Stimulated activated CD4-positive, alpha-beta T cell treated with anti-CD3 and anti-CD28 coated beads, Interleukin-12 subunit alpha, Interleukin-12 subunit beta, amount 100 ng/mL, for 24 hours (primary cell): ENCODE measurements around the gene ST8SIA1.
A peak's percentile ranks its signal among the peaks of the same experiment; 100 is the strongest.

ENCODE experiments used
- DNase-seq, 2 experiments: peaks; one replicate each; pipeline ENCODE4 v3.0.0-alpha.2; 2020; ENCODE audit warnings: low read depth in 2 of 2

The ST8SIA1 gene

GRCh38 chr12:22329621-22330020, 4.9 kb downstream of the ST8SIA1 start:
- DNase-seq = no peak

- DNase-seq = no peak
Observed at GRCh38 chr12:22325218-22325617, 9.3 kb downstream of the ST8SIA1 start.

GRCh38 chr12:22322091-22322490, 12.4 kb downstream of the ST8SIA1 start:
- no peak for DNase-seq

GRCh38 chr12:22321638-22322037, 12.9 kb downstream of the ST8SIA1 start:
- peak in 1 of 2 experiments; percentile 9 for DNase-seq

GRCh38 chr12:22321018-22321605, 13.4 kb downstream of the ST8SIA1 start:
- no peak for DNase-seq

GRCh38 chr12:22318108-22318737, 16.3 kb downstream of the ST8SIA1 start:
- DNase-seq = no peak

- no peak for DNase-seq
Observed at GRCh38 chr12:22313963-22314330, 20.6 kb downstream of the ST8SIA1 start.

GRCh38 chr12:22313286-22313962, 21.1 kb downstream of the ST8SIA1 start:
- no peak for DNase-seq

- DNase-seq = no peak
Observed at GRCh38 chr12:22312336-22312735, 22.2 kb downstream of the ST8SIA1 start.

GRCh38 chr12:22310709-22311108, 23.8 kb downstream of the ST8SIA1 start:
- DNase-seq = no peak

- DNase-seq = no peak
Observed at GRCh38 chr12:22310275-22310674, 24.2 kb downstream of the ST8SIA1 start.

GRCh38 chr12:22307811-22308210, 26.7 kb downstream of the ST8SIA1 start:
- DNase-seq = no peak

- no peak for DNase-seq
Observed at GRCh38 chr12:22306311-22306710, 28.2 kb downstream of the ST8SIA1 start.

GRCh38 chr12:22304341-22304740, 30.2 kb downstream of the ST8SIA1 start:
- DNase-seq = no peak

GRCh38 chr12:22299294-22299912, 35.1 kb downstream of the ST8SIA1 start:
- no peak for DNase-seq

- no peak for DNase-seq
Observed at GRCh38 chr12:22289250-22289649, 45.3 kb downstream of the ST8SIA1 start.

GRCh38 chr12:22287776-22288621, 46.5 kb downstream of the ST8SIA1 start:
- DNase-seq = peak; percentile 1 to 6

- DNase-seq = no peak
Observed at GRCh38 chr12:22287101-22287500, 47.4 kb downstream of the ST8SIA1 start.

GRCh38 chr12:22286569-22286968, 47.9 kb downstream of the ST8SIA1 start:
- no peak for DNase-seq

- DNase-seq = no peak
Observed at GRCh38 chr12:22285846-22286245, 48.7 kb downstream of the ST8SIA1 start.

GRCh38 chr12:22284871-22285270, 49.6 kb downstream of the ST8SIA1 start:
- DNase-seq = no peak

GRCh38 chr12:22283508-22283907, 51.0 kb downstream of the ST8SIA1 start:
- no peak for DNase-seq
